T-helper 2 cell (primary cell): ENCODE measurements around the gene GPR137B.

Source experiments
- DNase-seq, 5 experiments: peaks; one replicate each; pipeline versions ENCODE4 v3.0.0 to v3.0.0-alpha.2; 2012 to 2022

Gene GPR137B

DNA sequence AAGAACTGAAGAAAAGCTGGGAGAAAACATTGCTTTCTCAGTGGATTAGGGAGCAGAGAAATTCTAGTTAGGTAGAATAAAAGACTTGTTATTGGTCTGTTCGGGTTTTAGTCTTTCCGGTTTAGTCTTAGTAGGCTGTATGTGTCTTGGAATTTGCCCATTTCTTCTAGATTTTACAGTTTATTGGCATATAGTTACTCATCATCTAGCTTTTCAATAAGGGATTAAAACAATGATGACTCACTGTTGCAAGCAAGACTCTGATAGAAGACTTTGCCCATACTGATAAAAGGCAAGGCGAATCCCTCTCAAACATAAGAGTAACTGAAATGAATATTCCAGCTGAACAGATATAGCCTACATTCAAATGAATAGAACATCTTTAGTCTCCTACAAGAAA is 62.3 kb downstream of the GPR137B start:
- DNase-seq: no peak

- DNase-seq: no peak
These were observed 64.2 kb downstream of the GPR137B start for GRCh38 chr1:236206548-236206947.

GRCh38 chr1:236207121-236207520 is 64.8 kb downstream of the GPR137B start:
- DNase-seq: no peak

GRCh38 chr1:236207569-236207968 is 65.2 kb downstream of the GPR137B start:
- DNase-seq: no peak

DNA sequence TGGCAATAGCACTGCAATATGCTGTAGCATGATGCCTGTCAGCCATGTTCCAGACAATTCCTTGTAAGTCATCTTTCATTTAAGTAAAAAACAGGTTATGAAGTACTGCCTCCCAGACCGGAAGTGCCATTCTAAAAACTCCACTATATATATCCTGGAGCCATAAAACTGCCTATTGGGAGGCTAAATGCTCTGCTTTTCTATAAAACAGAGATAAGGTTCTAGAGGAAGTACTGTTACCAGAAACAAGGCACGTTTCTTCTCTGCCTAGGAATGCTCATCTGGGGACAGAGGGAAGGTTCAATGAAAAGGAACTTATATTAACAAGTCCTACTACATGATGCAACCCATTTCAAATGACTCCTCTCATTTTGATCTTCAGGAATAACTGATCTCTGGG is 66.8 kb downstream of the GPR137B start:
- DNase-seq: no peak

- DNase-seq: no peak
These were observed 67.4 kb downstream of the GPR137B start for GRCh38 chr1:236209713-236210112.

GRCh38 chr1:236211815-236212214 is 69.5 kb downstream of the GPR137B start:
- DNase-seq: no peak

DNA sequence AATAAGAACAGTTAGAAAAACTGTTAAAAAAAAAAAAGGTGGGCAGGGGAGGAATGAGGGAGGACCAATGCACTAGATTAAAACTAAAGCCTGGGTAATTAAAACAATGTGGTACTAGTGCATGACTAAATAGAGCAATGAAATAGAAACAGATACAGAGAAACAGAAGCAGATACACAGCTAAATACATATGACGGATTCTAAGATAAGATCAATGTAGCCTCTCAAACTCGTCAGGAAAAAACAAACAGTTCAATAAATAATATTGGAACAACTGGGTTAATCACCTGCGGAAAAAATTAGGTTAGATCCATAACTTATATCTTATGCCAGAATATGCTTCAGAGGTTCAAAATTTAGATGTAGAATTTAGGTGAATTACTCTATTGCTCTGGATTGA is 71.2 kb downstream of the GPR137B start:
- DNase-seq: no peak

- no peak for DNase-seq
These were observed 72.4 kb downstream of the GPR137B start for GRCh38 chr1:236214761-236215160.

DNA sequence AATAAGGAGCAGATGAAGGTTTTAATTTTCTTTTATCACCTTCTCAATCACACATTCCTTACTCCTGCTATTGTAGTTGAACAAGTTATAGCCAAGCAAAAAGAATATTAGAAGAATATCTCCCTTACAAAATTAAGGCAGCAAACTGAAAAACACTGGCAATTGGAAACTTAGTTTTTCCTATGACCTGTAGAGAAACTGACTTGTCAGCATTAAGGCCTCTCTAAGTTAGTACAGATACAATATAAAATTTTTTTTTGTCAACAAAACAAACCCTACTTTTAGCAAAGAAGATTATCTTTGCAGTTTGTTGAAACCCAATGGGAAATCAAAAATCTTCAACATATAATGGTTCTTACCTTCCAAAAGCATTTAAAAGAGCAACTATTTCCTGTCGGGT is 78.1 kb downstream of the GPR137B start:
- DNase-seq: no peak

DNA sequence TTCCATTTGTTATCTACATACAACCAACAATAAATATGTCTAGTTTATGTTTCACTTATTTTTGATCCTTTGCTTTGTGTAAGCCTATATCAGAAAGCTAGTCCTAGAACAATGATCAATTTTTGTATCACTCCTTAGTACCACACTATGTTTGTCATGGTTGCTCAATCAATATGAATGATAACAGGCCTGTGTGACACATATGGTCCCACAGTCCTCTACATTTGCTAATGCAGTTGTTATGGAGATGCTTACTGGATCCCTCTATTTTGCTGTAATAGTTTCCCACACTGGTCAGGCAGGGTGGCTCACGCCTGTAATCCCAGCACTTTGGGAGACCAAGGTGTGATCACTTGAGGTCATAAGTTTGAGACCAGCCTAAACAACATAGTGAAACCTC is 80.3 kb downstream of the GPR137B start:
- DNase-seq: no peak

DNA sequence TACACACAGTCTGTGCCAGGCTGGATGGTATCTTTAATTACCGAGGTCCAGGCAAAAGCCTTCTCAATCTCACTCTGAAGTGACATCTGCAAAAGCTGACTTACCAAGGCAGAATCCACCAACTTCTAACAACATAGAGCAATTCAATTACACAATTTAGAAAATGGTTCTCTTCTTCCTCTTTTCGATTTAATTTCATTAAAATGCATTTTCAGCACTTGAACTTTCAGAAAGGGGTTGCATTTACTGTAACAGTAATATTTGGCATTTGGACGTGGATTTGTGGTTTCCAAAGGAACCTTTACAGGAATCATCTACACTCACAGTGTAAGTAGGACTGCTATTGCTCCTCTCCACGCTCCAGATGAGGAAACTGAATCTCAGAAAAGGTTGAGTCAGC is 86.1 kb downstream of the GPR137B start:
- no peak for DNase-seq

- DNase-seq: no peak
These were observed 92.8 kb downstream of the GPR137B start for GRCh38 chr1:236235116-236235515.

DNA sequence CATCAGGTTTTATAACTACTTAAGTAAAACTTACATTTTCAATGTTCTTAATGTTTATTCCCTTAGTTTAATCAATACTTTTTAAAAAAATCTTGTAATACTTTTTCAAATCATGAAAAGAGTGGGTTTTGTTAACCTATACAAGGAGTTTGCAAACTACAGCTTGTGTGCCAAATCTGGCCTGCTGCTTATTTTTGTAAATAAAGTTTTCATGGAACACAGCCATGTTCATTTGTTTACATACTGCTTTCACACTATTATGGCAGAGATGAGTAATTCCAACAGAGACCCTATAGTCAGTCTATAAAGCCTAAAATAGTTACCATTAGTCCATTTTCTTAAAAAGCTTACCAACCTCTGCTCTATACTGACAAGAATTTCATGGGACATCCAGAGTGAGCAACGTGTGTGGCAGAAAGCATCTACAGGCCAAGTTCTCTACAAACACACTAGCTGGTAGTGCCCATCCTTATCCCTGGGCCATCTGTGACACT is 96.8 kb downstream of the GPR137B start:
- DNase-seq: no peak

DNA sequence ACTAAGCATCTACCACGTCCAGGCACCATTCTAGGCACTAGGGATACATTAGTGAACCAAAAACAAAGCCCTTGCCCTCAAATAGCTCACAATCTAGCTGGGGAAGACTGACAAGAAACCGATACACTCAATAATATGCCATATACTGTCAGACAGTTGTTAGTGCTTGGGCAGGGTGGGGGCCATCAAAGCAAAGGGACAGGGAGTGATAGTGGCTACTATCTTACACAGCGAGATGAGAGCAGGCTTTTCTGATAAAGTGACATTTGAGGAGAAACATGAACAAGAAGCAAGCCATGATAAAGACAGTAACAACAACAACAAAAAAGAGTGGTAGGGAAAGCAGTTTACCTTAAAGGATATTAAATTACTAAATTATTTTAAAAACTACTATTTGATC is 98.3 kb downstream of the GPR137B start:
- DNase-seq: no peak

DNA sequence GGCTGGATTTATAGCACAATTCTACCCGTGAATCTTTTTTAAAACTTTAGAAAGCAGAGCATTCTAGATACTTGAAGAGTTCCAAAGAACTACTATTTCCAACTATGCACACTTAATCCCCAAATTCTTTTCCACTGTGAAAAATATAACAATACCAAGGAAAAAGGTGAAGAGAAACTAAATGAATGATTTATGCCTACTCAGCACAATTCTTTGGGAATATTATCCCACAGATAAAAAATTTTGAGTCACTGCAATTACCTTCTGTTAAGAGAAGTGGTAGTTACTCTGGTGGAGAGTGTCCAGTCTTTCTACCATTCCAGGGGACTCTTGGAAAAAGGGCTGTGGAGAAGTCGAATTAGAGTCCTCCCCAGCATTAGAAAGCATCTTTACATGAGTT is 100.2 kb downstream of the GPR137B start:
- DNase-seq: no peak

DNA sequence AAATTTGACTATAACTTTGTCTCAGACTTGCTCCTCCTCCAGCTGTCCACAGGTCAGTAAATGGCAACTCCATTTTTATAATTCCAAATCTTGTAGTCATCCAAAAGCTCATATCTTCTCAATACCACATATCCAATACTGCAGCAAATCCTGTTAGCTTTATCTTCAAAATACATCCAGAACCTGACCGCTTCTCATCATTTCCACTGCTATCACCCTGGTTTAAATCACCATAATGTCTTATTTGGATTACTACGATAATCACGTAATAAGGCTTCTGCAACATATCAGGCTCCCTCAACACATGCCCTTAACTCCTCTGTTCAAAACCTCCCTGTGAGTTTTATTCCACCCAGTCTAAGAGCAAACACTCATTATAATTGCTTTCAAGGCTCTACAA is 104.9 kb downstream of the GPR137B start:
- no peak for DNase-seq

DNA sequence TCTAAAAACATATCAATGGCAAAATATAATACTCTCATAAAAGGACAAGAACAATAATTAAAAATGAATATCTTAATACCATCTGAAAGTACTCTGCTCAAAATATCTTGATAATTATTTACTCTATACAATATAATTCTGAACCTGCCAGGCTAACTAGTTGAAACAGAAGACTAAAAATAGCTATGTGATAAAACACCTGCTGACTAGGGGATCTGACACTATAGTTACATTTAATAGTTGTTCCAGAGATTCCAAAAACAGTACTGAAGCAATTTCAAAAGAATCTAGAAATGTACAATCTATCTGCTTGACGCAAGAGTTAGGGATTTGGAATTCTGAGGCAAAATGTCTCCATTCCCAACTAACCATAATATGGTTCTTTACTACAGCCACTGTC is 109.2 kb downstream of the GPR137B start:
- no peak for DNase-seq

DNA sequence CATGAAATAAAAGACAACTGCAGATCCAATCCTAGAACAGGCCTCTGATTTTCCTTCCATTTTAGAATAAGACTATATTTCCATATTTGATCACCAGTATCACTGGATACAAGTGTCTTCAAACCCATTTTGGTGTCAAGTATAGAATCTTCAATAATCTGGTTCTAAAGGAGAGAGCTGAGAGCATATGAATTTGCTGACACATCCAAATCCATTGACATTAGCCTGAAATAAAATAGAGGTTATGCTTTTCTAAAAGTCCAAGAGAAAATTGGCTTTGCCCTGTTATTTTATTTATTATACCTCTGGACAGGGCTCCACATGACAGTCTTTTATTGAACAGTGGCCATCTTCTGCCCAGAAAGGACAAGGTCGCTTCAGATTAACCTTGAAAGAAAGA is 110.8 kb downstream of the GPR137B start:
- no peak for DNase-seq

GRCh38 chr1:236253918-236254637 is 111.7 kb downstream of the GPR137B start:
- DNase-seq: no peak

DNA sequence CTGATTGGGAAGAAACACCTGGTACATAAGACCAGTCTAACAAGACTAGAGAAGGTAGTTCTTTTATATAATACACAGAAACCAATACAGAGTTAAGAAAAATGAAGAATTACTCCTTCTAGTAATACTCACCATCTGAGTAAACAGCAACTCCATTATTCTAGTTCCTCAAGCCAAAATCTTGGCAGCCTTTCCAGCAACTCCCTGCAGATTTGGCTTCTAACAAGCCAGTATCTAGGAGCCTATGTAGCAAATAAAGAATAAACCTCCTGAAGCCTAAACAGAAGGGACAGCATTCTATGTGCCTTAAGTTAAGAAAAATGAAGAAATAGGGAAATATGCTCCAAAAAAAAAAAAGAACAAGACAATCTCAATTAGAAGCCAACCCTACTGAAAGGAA is 114.9 kb downstream of the GPR137B start:
- DNase-seq: no peak

GRCh38 chr1:236258114-236258622 is 115.8 kb downstream of the GPR137B start:
- DNase-seq: no peak
